PC-3 (cell line): ENCODE results near the gene ARHGAP42. TPM values are rescaled to one million over a fixed set of nuclear protein-coding genes. Genes with fewer than 3 reads are reported as not detected.

Experiments used
- ATAC-seq: fragments of 200-7000 bp; cut with Tn5 transposase; 2 replicates; pipeline ENCODE4 v1.9.1; 2020; ENCODE audit warnings: mild to moderate bottlenecking, moderate library complexity
- BruUV-seq: library from RNA; stranded (reverse); fragments of 400-500 nt; replicated peaks from 2 replicates; lab custom pipeline; 2021; lab: Mats Ljungman, UMichigan
- CTCF ChIA-PET: fragments of 300-600 bp; sonication (Branson Sonifier 250); formaldehyde crosslinking; loops from one replicate; lab custom pipeline; 2022; ENCODE audit warnings: antibody characterized with exemption; lab: Charles Lee
- POLR2A ChIA-PET: fragments of 300-600 bp; sonication (Branson Sonifier 250); formaldehyde crosslinking; loops from one replicate; lab custom pipeline; 2022; ENCODE audit warnings: antibody characterized with exemption; ENCODE audit not compliant: unreplicated experiment; lab: Charles Lee
- DNase-seq: peaks from one replicate; pipeline ENCODE4 v3.0.0-alpha.2; 2015
- H2AFZ ChIP-seq: fragments of 300-600 bp; sonication (generic); 2 replicates; pipeline ENCODE4 v1.6.0; 2016; ENCODE audit warnings: antibody characterized with exemption, low read length
- H3F3A ChIP-seq: fragments of 300-600 bp; sonication (generic); one replicate; pipeline ENCODE4 v1.6.0; 2017; ENCODE audit warnings: antibody characterized with exemption, low read length, control low read depth, mild to moderate bottlenecking; ENCODE audit not compliant: unreplicated experiment
- H3K27ac ChIP-seq: fragments of 300-600 bp; sonication (generic); 2 replicates; pipeline ENCODE4 v1.5.1; 2016; ENCODE audit warnings: mild to moderate bottlenecking, low read length
- H3K27me3 ChIP-seq: fragments of 300-600 bp; sonication (generic); 2 replicates; pipeline ENCODE4 v1.6.1; 2016; ENCODE audit warnings: low read length, mixed read lengths
- H3K36me3 ChIP-seq: fragments of 300-600 bp; sonication (generic); 2 replicates; pipeline ENCODE4 v1.6.1; 2016; ENCODE audit warnings: low read depth, mixed run types, low read length, mixed read lengths
- H3K4me1 ChIP-seq: fragments of 300-600 bp; sonication (generic); 2 replicates; pipeline ENCODE4 v1.5.1; 2016; ENCODE audit warnings: low read length; ENCODE audit not compliant: insufficient read depth
- H3K4me2 ChIP-seq: fragments of 300-600 bp; sonication (generic); 2 replicates; pipeline ENCODE4 v1.6.0; 2016; ENCODE audit warnings: low read length
- H3K4me3 ChIP-seq: fragments of 300-600 bp; sonication (generic); 2 replicates; pipeline ENCODE4 v1.5.1; 2016; ENCODE audit warnings: mild to moderate bottlenecking, low read length, mixed read lengths
- H3K79me2 ChIP-seq: fragments of 300-600 bp; sonication (generic); 2 replicates; pipeline ENCODE4 v1.6.1; 2017; ENCODE audit warnings: low read length, mixed read lengths
- H3K9ac ChIP-seq: fragments of 300-600 bp; sonication (generic); 2 replicates; pipeline ENCODE4 v1.6.0; 2016; ENCODE audit warnings: mild to moderate bottlenecking, low read length
- H3K9me2 ChIP-seq: fragments of 300-600 bp; sonication (generic); replicated peaks from 2 replicates; pipeline ENCODE4 v1.6.1; 2016; ENCODE audit warnings: mixed run types, low read length, mixed read lengths
- H3K9me3 ChIP-seq: fragments of 300-600 bp; sonication (generic); 2 replicates; pipeline ENCODE4 v1.6.1; 2016; ENCODE audit warnings: low read length, mixed read lengths
- H4K20me1 ChIP-seq: fragments of 300-600 bp; sonication (generic); 2 replicates; pipeline ENCODE4 v1.6.1; 2016; ENCODE audit warnings: low read length, mixed read lengths
- EZH2 ChIP-seq: fragments of 300-600 bp; sonication (generic); IDR thresholded peaks from one replicate; pipeline ENCODE4 v1.6.1; 2017; ENCODE audit warnings: antibody characterized with exemption, mild to moderate bottlenecking, low read length; ENCODE audit not compliant: unreplicated experiment
- EZH2phosphoT487 ChIP-seq: fragments of 300-600 bp; sonication (generic); IDR thresholded peaks from 2 replicates; pipeline ENCODE4 v1.6.1; 2018; ENCODE audit warnings: mild to moderate bottlenecking, antibody characterized with exemption, low read length, borderline replicate concordance
- intact Hi-C: fragments of 100-400 bp; cut with micrococcal nuclease; formaldehyde crosslinking; loops from 2 replicates; pipeline ENCODE4 v1.9.0; 2023
- total RNA-seq: library from RNA; depleted of rRNA; stranded (reverse); fragments of >200 nt; gene quantifications from 2 replicates; pipeline ENCODE4 v1.2.3, GENCODE V29; 2014
- TF ChIP-seq, protein P1 (sequence below): fragments of 300-600 bp; sonication (generic); conservative IDR thresholded peaks from 2 replicates; pipeline ENCODE4 v1.5.1; 2017; ENCODE audit warnings: antibody characterized with exemption, low read depth, mild to moderate bottlenecking, low read length

ARHGAP42 gene
- total RNA-seq, 1 experiment from 2014 or later = 12.1 TPM

GRCh38 chr11:100789500-100789899, 102.4 kb downstream of the ARHGAP42 start:
- peaks cover 33% of the 10 kb centered on the region for H3K79me2 ChIP-seq
- ATAC-seq (peak; percentile 44; the same call in 1 of the 2 replicates), DNase-seq (peak; percentile 33)
- peak overlapping the region; percentile 2; the same call in 1 of the 2 replicates for H3K4me2 ChIP-seq
- H3K4me1 ChIP-seq = peaks cover 29% of the 10 kb centered on the region
- intact Hi-C loops = no loop called here
- H3K9me2 ChIP-seq = no peaks in the 10 kb centered on the region
- no TSS peak for BruUV-seq
- no peaks in the 10 kb centered on the region for H3K36me3 ChIP-seq
- H3K27ac ChIP-seq = peak overlapping the region; percentile 48
- no peak overlapping the region for H2AFZ ChIP-seq
- H3K4me3 ChIP-seq = no peak overlapping the region
- H4K20me1 ChIP-seq = no peaks in the 10 kb centered on the region
- ChIA-PET POLR2A (no interaction called here), CTCF (no interaction called here)
- no peaks in the 10 kb centered on the region for H3K9me3 ChIP-seq
- no peaks in the 10 kb centered on the region for H3F3A ChIP-seq
- H3K9ac ChIP-seq = peak overlapping the region; percentile 3; the same call in 1 of the 2 replicates
- no peaks in the 10 kb centered on the region for H3K27me3 ChIP-seq
- no peak for TF ChIP-seq EZH2phosphoT487
- TF ChIP-seq EZH2 = no peak
- TF ChIP-seq, protein P1, sequence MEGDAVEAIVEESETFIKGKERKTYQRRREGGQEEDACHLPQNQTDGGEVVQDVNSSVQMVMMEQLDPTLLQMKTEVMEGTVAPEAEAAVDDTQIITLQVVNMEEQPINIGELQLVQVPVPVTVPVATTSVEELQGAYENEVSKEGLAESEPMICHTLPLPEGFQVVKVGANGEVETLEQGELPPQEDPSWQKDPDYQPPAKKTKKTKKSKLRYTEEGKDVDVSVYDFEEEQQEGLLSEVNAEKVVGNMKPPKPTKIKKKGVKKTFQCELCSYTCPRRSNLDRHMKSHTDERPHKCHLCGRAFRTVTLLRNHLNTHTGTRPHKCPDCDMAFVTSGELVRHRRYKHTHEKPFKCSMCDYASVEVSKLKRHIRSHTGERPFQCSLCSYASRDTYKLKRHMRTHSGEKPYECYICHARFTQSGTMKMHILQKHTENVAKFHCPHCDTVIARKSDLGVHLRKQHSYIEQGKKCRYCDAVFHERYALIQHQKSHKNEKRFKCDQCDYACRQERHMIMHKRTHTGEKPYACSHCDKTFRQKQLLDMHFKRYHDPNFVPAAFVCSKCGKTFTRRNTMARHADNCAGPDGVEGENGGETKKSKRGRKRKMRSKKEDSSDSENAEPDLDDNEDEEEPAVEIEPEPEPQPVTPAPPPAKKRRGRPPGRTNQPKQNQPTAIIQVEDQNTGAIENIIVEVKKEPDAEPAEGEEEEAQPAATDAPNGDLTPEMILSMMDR = no peak

DNA sequence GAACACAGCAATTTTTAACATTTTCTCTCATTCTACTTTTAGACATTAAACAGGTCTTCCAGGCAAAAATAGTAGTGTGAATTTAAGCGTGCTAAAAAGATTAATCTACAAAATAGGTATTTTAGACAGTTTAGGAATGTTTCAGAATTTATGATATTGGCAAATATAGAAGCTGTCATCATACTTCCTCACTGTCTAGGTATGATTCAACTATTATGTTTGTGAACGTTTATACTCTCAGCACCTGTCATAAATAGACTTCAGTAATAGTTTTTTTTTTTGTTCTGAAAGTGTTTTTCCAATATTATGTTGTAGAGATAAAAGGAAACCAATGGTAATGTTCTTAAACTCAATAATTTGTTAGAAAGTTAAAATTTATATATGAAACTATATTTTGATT, 103.0 kb downstream of the ARHGAP42 start:
- TF ChIP-seq, protein P1 = no peak
- TF ChIP-seq EZH2phosphoT487 (no peak), EZH2 (no peak)
- H3K9me2 ChIP-seq = no peaks in the 10 kb centered on the region
- H3K4me1 ChIP-seq = peaks cover 29% of the 10 kb centered on the region
- no peaks in the 10 kb centered on the region for H3F3A ChIP-seq
- intact Hi-C loops = no loop called here
- no peaks in the 10 kb centered on the region for H4K20me1 ChIP-seq
- no peak overlapping the region for H3K4me3 ChIP-seq
- ChIA-PET POLR2A (no interaction called here), CTCF (no interaction called here)
- DNase-seq (peak; percentile 39), ATAC-seq (peak; percentile 66)
- H3K9ac ChIP-seq = peak overlapping the region; percentile 3; the same call in 1 of the 2 replicates
- peak overlapping the region; percentile 48 for H3K27ac ChIP-seq
- BruUV-seq = no TSS peak
- no peaks in the 10 kb centered on the region for H3K36me3 ChIP-seq
- no peak overlapping the region for H2AFZ ChIP-seq
- no peaks in the 10 kb centered on the region for H3K9me3 ChIP-seq
- H3K79me2 ChIP-seq = peaks cover 33% of the 10 kb centered on the region
- peak overlapping the region; percentile 2; the same call in 1 of the 2 replicates for H3K4me2 ChIP-seq
- no peaks in the 10 kb centered on the region for H3K27me3 ChIP-seq

DNA sequence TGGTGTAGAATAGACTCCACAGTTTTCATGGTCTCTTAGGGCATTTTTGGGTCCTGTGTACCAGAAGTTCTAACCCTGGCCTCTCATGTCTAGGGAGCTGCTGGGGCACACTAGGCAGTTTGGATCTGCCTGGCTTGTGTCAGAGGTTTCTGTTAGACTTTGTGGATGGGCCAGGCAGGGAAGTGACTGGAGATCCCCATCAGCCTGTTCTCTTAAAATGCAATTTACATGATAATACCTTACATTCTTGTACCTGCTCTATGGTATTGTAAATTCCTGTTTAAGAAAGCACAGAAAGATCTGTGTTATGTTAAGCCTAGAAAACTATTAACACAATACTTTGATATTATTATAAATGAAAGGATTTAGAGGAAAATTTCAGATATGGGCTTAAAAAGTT, 104.0 kb downstream of the ARHGAP42 start:
- Histone ChIP-seq H3K9me3 (no peaks in the 10 kb centered on the region), H3K36me3 (no peaks in the 10 kb centered on the region), H3K27me3 (no peaks in the 10 kb centered on the region), H4K20me1 (no peaks in the 10 kb centered on the region), H3F3A (no peaks in the 10 kb centered on the region), H3K9me2 (no peaks in the 10 kb centered on the region), H3K27ac (no peak overlapping the region), H3K4me3 (no peak overlapping the region), H3K4me1 (peaks cover 29% of the 10 kb centered on the region), H2AFZ (no peak overlapping the region), H3K9ac (no peak overlapping the region), H3K79me2 (peaks cover 33% of the 10 kb centered on the region), H3K4me2 (no peak overlapping the region)
- intact Hi-C loops = no loop called here
- no TSS peak for BruUV-seq
- POLR2A ChIA-PET = no interaction called here
- DNase-seq = no peak
- no peak for TF ChIP-seq EZH2phosphoT487
- TF ChIP-seq, protein P1 = no peak
- no peak for TF ChIP-seq EZH2
- CTCF ChIA-PET = no interaction called here
- ATAC-seq = no peak
